NCI-H2029 (cell line): Measurements from ENCODE around the gene BABAM2.

ENCODE experiments used
- DNase-seq: peaks from one replicate; lab custom pipeline; 2025; lab: John Stamatoyannopoulos, UW

The BABAM2 gene

GRCh38 chr2:28163627-28164279 is 273.2 kb downstream of the BABAM2 start:
- no peak for DNase-seq

DNA sequence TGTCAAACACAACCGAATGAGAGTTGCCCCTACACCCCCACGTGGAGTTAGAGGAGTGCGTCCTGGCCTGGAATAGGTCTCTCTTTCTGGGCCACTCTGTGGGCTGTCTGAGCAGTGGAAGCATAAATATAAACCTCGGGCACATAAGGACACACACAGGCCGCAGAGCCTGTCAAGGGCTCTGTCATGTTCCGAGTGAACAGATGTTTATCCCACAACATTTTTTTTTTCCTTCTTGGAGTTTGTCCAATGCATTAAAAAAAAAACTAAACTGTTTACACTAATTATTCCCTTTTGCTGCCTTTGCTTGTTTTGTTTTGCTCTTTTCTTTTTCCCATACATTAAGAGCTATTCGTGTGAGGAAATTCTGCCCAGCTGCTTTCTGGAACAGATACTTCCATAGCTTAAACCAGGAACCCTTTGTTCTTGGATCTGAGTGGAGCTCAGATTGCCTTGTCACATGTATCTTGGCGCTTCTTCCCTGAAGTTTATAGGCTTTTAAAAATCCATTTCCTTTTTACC is 273.8 kb downstream of the BABAM2 start:
- no peak for DNase-seq

DNA sequence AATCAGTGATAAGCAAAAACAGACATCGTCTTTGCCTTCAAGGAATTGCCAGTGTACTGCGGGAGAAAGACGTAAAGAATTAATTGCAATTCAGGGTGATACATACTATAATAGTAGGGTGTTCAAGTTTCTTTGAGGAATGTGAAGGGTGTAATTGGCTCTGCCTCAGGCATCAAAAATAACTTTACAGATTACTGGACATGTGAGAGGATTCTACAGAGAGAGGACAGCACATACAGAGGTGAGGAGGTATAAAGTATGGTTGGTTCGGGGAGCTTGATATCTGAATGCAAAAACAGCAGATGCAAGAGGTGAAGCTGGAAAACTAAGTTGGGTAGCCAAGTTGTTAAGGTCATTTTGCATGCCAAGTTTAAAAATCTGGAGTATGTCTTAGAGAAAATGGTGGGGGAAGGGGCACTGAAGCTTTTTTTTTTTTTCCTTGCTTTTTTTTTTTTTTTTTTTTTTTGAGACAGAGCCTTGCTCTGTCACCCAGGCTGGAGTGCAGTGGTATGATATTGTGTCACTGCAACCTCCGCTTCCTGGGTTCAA is 274.6 kb downstream of the BABAM2 start:
- DNase-seq = no peak

GRCh38 chr2:28166956-28167355 is 276.4 kb downstream of the BABAM2 start:
- DNase-seq = no peak

GRCh38 chr2:28168376-28168775 is 277.8 kb downstream of the BABAM2 start:
- no peak for DNase-seq

DNA sequence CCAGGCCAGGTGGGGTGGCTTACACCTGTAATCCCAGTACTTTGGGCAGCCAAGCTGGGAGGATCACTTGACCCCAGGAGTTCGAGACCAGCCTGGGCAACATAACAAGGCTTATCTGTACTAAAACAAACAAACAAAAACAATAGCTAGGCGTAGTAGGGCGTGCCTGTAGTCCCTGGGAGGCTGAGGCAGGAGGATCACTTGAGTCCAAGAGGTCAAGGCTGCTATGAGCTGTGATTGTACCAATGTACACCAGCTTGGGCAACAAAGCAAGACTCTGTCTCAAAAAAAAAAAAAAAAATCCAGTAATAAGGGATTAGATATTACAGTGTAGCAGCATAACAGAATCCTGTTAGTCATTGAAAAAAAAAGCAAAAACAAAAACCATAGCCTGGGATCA is 279.0 kb downstream of the BABAM2 start:
- DNase-seq = no peak

GRCh38 chr2:28172114-28172898 is 281.8 kb downstream of the BABAM2 start:
- DNase-seq = no peak

- no peak for DNase-seq
Observed at GRCh38 chr2:28173377-28173776, 282.8 kb downstream of the BABAM2 start.

DNA sequence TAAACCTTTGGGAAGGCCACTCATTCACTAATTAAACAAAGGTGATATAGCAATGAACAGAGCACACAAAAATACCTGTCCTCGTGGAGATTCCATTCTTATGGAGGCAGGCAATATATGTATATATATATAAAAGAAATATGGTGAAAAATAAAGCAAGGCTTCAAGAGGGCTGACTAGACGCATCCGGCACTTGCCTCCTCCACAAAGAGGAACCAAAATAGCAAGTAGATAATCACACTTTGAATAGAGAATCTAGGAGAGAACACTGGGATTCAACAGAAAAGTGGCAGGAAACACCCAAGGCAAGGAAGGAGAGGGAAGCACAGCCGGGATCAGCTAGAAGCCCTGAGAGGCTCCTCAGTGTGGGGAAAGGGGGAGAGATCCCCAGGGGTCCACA is 283.7 kb downstream of the BABAM2 start:
- DNase-seq = no peak

DNA sequence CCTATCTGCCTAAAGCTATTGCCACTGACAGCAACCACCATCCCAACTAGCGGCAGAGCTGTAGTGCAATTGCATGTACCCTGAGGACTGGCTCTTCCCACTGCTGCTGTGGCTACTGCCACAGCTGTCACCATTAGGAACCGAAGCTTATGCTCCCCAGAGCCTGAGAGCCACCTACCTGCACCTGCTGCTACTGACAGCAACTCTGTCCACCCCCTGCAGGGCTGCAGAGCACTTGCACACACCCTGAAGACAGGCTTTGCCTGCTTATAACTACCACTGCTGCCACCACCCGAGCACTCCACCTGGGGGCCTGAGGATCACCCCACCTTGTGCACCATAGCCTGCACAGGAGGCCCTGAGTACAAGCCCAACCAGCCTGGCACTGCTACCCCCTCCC is 284.5 kb downstream of the BABAM2 start:
- no peak for DNase-seq

GRCh38 chr2:28178946-28179345 is 288.4 kb downstream of the BABAM2 start:
- DNase-seq = no peak

- DNase-seq = no peak
Observed at GRCh38 chr2:28181801-28182200, 291.3 kb downstream of the BABAM2 start.

GRCh38 chr2:28182348-28182747 is 291.8 kb downstream of the BABAM2 start:
- no peak for DNase-seq

DNA sequence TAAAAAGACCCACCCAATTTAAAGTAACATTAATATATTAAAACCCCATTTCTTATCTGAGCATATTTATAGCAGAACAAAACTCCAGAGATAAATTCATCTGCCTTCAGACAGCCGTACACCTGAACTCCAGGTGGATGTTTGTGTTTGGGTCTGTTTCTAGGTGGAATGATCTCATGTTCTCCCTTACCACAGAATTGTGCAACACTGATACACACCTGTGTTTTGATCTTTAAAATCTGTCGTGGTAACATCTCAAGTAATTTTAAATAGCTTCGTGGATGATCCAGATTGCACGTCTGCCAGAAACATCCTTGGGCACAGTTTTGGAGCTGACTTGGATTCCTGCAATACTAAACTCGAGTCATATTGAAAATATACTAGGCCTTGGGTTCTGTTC is 294.6 kb downstream of the BABAM2 start:
- no peak for DNase-seq

- DNase-seq = no peak
Observed at GRCh38 chr2:28185891-28186290, 295.4 kb downstream of the BABAM2 start.

DNA sequence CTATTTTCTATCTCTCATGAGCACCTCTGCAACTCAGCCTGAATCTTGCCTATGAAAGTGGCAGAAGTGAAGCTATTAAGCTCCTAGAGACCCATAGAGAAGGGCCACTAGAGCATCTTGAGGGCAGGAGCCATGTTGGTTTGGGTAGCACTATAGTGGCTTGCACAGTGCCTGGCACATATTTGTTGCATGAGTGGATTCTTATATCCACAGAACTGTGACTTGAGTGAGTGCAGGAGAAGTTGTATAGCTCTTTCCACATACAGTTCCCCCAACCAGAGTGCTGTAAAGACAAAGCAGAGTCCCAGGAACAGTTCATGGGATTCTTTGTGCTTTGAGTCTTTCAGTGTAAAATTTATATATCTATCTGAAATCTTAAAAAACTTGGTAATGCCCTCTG is 296.7 kb downstream of the BABAM2 start:
- DNase-seq = no peak

- DNase-seq = no peak
Observed at GRCh38 chr2:28188436-28188835, 297.9 kb downstream of the BABAM2 start.

DNA sequence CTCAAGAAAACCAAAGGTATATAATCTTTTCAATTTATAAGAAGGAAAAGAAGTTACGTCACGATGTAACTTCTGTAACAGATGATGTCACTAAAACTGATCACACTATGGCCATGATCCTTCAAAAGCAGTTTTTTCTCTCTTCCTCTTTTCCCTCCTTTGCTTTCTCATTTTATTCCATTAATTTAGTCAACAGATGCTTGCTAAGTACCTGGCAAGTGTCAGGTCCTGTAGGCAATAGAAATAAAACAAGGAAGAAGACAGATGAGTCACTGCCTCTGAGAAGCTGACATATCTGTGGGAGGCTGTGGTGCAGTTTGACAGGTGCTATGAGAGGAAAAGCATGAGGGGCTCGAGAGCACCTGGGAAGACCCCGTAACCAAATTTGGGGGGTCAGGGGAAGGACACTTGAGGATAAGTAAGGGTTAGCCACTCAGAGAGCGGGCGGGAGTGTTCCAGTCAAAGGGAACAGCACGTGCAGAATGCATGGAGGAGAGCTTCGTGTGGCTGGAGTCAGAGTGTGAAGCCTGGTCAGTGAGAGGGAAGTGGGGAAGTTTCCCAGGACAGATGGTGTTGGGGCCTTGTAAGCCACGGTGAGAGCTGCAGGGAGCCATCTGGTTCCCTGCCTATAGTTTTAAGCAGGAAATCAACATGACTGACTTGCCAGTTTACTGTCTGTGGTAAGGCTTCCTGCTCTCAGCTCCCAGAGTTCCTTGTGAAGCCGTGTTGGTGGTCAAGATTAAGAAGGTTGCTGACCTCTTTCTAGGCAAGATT is 303.3 kb downstream of the BABAM2 start:
- DNase-seq = no peak

DNA sequence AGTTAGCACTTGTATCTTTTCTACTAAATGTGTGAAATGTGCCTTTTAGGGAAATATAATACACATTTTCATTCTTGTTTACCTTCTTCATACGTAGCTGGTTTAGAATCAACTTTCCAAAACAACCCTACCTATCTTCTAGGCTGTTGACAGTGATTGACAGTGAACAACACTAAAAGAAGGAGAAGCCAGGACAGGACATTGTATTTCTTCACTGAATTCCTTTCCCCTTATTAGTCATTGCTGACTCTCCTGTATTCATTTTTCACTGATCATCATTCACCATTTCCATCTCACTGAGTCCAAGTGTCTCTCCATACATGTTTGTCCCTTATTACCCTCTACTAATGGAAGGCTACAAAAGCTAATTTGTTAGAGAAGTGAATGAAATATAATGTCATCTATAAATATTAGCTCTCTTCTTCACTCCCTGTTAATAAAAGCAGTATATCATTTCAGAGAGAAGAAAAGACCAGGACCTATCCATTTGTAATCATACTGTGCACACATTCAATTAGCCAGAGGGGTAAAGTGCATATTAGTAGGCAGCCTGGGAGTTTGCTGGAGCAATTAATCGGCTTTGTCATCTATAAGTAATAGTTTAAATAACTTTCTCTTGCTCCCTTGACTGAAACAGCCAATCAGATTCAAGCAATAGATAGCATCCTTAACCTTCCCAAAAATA is 309.6 kb downstream of the BABAM2 start:
- DNase-seq = no peak

GRCh38 chr2:28201671-28202180 is 311.2 kb downstream of the BABAM2 start:
- DNase-seq = no peak

GRCh38 chr2:28202719-28203118 is 312.2 kb downstream of the BABAM2 start:
- DNase-seq = no peak

DNA sequence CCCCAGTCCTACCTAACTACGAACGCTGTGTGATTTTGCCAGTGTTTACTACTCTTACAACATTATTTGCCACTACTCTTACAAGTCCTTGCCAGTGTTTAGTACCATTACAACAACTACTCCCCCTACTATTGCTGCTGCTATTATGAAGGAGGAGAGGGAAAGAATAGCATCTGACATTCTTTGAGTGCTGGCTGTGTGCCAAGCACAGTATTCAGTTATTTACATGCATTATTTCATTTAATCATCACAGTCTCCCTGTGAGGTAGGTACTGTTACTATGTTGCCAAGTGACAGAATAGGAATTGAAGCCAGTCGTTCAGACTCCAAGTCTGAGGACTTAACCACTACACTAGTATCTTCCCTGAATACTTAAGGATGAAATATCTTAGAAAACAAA is 316.2 kb downstream of the BABAM2 start:
- no peak for DNase-seq
